Measurements from ENCODE around the gene OR2AE1. TPM values are rescaled to one million over a fixed set of nuclear protein-coding genes. Genes with fewer than 3 reads are reported as not detected.

The OR2AE1 gene
- total and polyA plus RNA-seq, 2 donors (not counting 1 experiment from before 2014, with no cell fraction given): 0.43 to 1.3 TPM

GRCh38 chr7:99831595-99831994 lies 45.2 kb downstream of the OR2AE1 start:
- H3K4me3 Mint-ChIP-seq: no peak overlapping the region
- H3K79me2 ChIP-seq (ENCODE audit: control insufficient read depth, insufficient read depth, low read length): no peaks in the 10 kb centered on the region
- no peak overlapping the region for H3K4me3 ChIP-seq (ENCODE audit: control extremely low read depth in 1 of 5, extremely low read depth in 1 of 5, insufficient read depth in 1 of 5, low read depth in 2 of 5, low read length in 4 of 5)
- no peaks in the 10 kb centered on the region for H3K4me1 Mint-ChIP-seq
- H3K27ac ChIP-seq (ENCODE audit: low read length in 2 of 2): no peak overlapping the region
- H3K4me1 ChIP-seq (ENCODE audit: control insufficient read depth in 2 of 2, insufficient read depth in 2 of 2, low read length in 2 of 2): no peaks in the 10 kb centered on the region
- peaks cover 38% of the 10 kb centered on the region for H3K27me3 Mint-ChIP-seq
- H3K4me2 ChIP-seq (replicated peaks; ENCODE audit: low read depth, low read length, poor library complexity, severe bottlenecking): no peak overlapping the region
- ChIA-PET POLR2A (no interaction called here), CTCF (interaction anchor here (0.6 kb wide), 1 partner anchor 728 kb away, joined by 4 read pairs; no protein-coding TSS in a partner anchor)
- H3K9ac ChIP-seq (ENCODE audit: low read length): no peak overlapping the region
- H3K27me3 ChIP-seq (replicated peaks in 1 of 4; ENCODE audit: control extremely low read depth in 1 of 4, control insufficient read depth in 3 of 4, insufficient read depth in 4 of 4, low read length in 3 of 4): peaks cover 0 to 19% (median 6%) of the 10 kb centered on the region in 4 experiments
- no peak for ATAC-seq (ENCODE audit: low read depth)
- no peaks in the 10 kb centered on the region for H4K20me1 ChIP-seq (ENCODE audit: control insufficient read depth, insufficient read depth, low read length, poor library complexity, severe bottlenecking)
- TF ChIP-seq CTCF (IDR thresholded peaks at IDR 0.05) (no peak), EZH2 (IDR thresholded peaks at IDR 0.05; ENCODE audit: borderline replicate concordance, insufficient read depth, low read depth, low read length, poor library complexity, severe bottlenecking) (no peak)
- H3K36me3 ChIP-seq (replicated peaks in 1 of 2; ENCODE audit: control extremely low read depth in 1 of 2, control insufficient read depth in 1 of 2, extremely low read depth in 1 of 2, insufficient read depth in 2 of 2, low read length in 1 of 2): no peaks in the 10 kb centered on the region
- intact Hi-C loops (cut with micrococcal nuclease): no loop called here
- DNase-seq: no peak
- no peak overlapping the region for H2AFZ ChIP-seq (ENCODE audit: insufficient read depth, low read depth, low read length, poor library complexity, severe bottlenecking)
- no peak overlapping the region for H3K27ac Mint-ChIP-seq
- H3K9me3 Mint-ChIP-seq (ENCODE audit: insufficient read depth): no peaks in the 10 kb centered on the region
- H3K9me3 ChIP-seq (ENCODE audit: control extremely low read depth in 1 of 3, control insufficient read depth in 2 of 3, insufficient read depth in 1 of 3, low read length in 2 of 3): no peaks in the 10 kb centered on the region

- Histone ChIP-seq H3K79me2 (ENCODE audit: control insufficient read depth, insufficient read depth, low read length) (no peaks in the 10 kb centered on the region), H3K4me2 (replicated peaks; ENCODE audit: low read depth, low read length, poor library complexity, severe bottlenecking) (no peak overlapping the region), H3K4me1 (ENCODE audit: control insufficient read depth in 2 of 2, insufficient read depth in 2 of 2, low read length in 2 of 2) (no peaks in the 10 kb centered on the region), H3K9ac (ENCODE audit: low read length) (no peak overlapping the region), H3K27ac (ENCODE audit: low read length in 2 of 2) (no peak overlapping the region), H4K20me1 (ENCODE audit: control insufficient read depth, insufficient read depth, low read length, poor library complexity, severe bottlenecking) (no peaks in the 10 kb centered on the region), H3K9me3 (ENCODE audit: control extremely low read depth in 1 of 3, control insufficient read depth in 2 of 3, insufficient read depth in 1 of 3, low read length in 2 of 3) (no peaks in the 10 kb centered on the region), H3K27me3 (replicated peaks in 1 of 4; ENCODE audit: control extremely low read depth in 1 of 4, control insufficient read depth in 3 of 4, insufficient read depth in 4 of 4, low read length in 3 of 4) (peaks cover 0 to 17% (median 8%) of the 10 kb centered on the region in 4 experiments), H2AFZ (ENCODE audit: insufficient read depth, low read depth, low read length, poor library complexity, severe bottlenecking) (no peak overlapping the region), H3K36me3 (replicated peaks in 1 of 2; ENCODE audit: control extremely low read depth in 1 of 2, control insufficient read depth in 1 of 2, extremely low read depth in 1 of 2, insufficient read depth in 2 of 2, low read length in 1 of 2) (no peaks in the 10 kb centered on the region), H3K4me3 (ENCODE audit: control extremely low read depth in 1 of 5, extremely low read depth in 1 of 5, insufficient read depth in 1 of 5, low read depth in 2 of 5, low read length in 4 of 5) (no peak overlapping the region)
- H3K9me3 Mint-ChIP-seq (ENCODE audit: insufficient read depth): no peaks in the 10 kb centered on the region
- H3K4me1 Mint-ChIP-seq: no peaks in the 10 kb centered on the region
- H3K4me3 Mint-ChIP-seq: no peak overlapping the region
- no peak overlapping the region for H3K27ac Mint-ChIP-seq
- no peak for TF ChIP-seq EZH2 (IDR thresholded peaks at IDR 0.05; ENCODE audit: borderline replicate concordance, insufficient read depth, low read depth, low read length, poor library complexity, severe bottlenecking)
- TF ChIP-seq CTCF (IDR thresholded peaks at IDR 0.05): no peak
- intact Hi-C loops (cut with micrococcal nuclease): no loop called here
- no peak for DNase-seq
- ChIA-PET CTCF (no interaction called here), POLR2A (no interaction called here)
- H3K27me3 Mint-ChIP-seq: peaks cover 42% of the 10 kb centered on the region
- no peak for ATAC-seq (ENCODE audit: low read depth)
- no CpG with 5 or more reads among the region's 1 CpG for WGBS (ENCODE audit: insufficient coverage)
Measured at GRCh38 chr7:99829524-99830160, 47.2 kb downstream of the OR2AE1 start.
